ENCODE data around the gene YIF1A. TPM values are rescaled to one million over a fixed set of nuclear protein-coding genes. Genes with fewer than 3 reads are reported as not detected.

The YIF1A gene
- total RNA-seq, 1 donor from 2014 or later, result 48.7 TPM

DNA sequence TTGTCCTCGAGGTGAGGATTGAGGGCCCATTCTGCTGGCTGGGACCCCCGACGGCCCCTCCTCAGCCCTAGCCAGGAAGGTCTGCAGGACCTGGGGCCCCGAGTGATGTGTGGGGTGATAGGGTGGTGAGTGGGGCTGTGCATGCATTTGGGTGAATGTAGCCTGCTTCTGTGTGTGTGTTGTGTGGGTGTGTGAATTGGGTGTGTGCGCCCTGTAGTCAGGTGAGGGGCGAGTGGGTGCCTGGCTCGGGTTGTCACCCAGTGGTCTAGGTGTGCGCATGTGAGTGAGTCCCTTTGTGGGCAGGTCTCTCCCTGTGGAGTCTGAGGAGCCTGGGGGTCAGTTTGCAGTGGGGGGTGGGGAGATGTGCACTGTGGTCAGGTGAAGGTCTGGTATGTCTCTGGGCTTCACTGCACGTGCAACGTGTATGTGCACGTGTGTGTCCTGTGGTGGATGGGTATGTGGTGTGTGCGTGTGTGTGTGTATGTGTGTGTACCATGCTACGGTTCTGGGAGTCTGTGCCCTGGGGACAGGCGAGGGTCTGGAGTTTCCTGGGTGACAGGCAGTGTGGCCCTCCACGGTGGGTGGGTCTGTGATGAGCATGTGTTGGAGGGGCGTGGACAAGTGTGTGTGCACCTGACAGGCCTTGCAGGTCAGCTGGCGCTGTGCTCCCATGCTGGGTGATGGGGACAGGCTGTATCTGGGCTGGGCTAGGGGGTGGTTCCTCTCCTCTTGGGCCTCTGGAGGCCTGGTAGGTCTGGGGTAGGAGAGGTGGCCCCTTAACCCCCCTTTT lies 3.8 kb upstream of the YIF1A start:
- ATAC-seq (no peak), DNase-seq (ENCODE audit: missing footprints) (no peak)
- intact Hi-C loops (cut with DNase I), result no loop called here

- ATAC-seq (no peak), DNase-seq (ENCODE audit: missing footprints) (no peak)
- intact Hi-C loops (cut with DNase I), result no loop called here
These were observed 3.0 kb upstream of the YIF1A start, which contains the start of gene TMEM151A for GRCh38 chr11:66291706-66292542. Gene TMEM151A, plus strand, starts transcription at chr11:66291894. Its CDS starts 120 bp downstream, at chr11:66292014.

GRCh38 chr11:66291303-66291705 lies 2.4 kb upstream of the YIF1A start:
- DNase-seq (ENCODE audit: missing footprints) (no peak), ATAC-seq (no peak)
- intact Hi-C loops (cut with DNase I), result no loop called here

DNA sequence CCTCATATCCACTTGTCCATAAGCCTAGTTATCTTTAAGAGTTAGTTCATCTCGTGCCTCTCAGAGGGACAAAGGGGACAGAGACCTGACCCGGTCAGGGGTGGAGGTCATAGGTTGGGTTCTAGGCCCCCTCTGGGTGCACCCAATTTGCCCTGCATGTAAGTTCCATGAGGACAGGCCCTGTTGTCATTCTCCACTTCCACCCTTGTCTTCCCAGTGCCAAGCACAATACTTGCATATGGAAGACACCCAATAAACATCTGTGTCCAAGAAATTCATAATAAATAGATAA lies 1.3 kb upstream of the YIF1A start:
- DNase-seq (ENCODE audit: missing footprints) (no peak), ATAC-seq (no peak)
- intact Hi-C loops (cut with DNase I), result no loop called here

- DNase-seq (ENCODE audit: missing footprints), result peak; percentile 86
- intact Hi-C loops (cut with DNase I), result no loop called here
- peak; percentile 35 for ATAC-seq
These were observed 796 bp upstream of the YIF1A start for GRCh38 chr11:66289548-66290329.

- ATAC-seq, result no peak
- DNase-seq (ENCODE audit: missing footprints), result no peak
- intact Hi-C loops (cut with DNase I), result no loop called here
These were observed 863 bp downstream of the YIF1A start for GRCh38 chr11:66287889-66288670.

GRCh38 chr11:66287211-66287888 lies 1.6 kb downstream of the YIF1A start:
- DNase-seq (ENCODE audit: missing footprints), result no peak
- no peak for ATAC-seq
- intact Hi-C loops (cut with DNase I), result no loop called here

GRCh38 chr11:66286699-66287098 lies 2.2 kb downstream of the YIF1A start:
- DNase-seq (ENCODE audit: missing footprints) (no peak), ATAC-seq (no peak)
- intact Hi-C loops (cut with DNase I), result no loop called here

GRCh38 chr11:66285250-66285947 lies 3.5 kb downstream of the YIF1A start:
- no peak for DNase-seq (ENCODE audit: missing footprints)
- intact Hi-C loops (cut with DNase I), result no loop called here
- no peak for ATAC-seq

GRCh38 chr11:66284526-66285078 lies 4.3 kb downstream of the YIF1A start:
- DNase-seq (ENCODE audit: missing footprints) (no peak), ATAC-seq (no peak)
- intact Hi-C loops (cut with DNase I), result no loop called here

DNA sequence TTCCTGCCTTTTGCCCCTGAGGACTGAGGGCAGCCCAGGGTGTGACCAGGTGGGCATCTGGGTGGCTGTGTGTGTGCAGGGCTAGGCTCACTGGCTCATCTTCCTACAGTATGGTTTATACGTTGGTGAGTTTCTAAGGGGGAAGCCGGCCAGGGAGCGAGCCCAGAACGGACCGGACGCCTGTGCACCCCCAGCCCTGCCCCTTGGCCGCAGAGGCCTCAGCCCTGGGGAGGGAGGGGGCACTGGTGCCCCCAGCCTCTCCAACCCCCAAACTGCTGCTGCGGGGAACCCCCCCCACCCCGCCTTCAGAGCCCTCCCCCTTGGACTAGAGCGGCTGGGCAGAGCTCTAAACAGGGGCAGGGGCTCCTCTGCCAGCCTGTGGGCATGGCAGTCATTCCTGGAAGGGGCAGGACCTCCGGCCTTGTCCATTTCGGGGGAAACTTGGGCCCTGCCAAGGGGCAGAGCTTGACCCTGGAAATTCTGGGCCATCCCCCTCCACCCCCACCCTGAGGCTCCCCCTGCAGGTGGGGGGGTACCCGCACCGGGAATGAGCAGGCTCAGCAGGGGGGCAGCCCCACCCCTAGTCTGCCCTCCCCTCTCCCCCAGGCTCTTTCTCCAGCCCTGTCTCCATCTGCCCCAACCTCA lies 5.4 kb downstream of the YIF1A start:
- intact Hi-C loops (cut with DNase I), result no loop called here
- DNase-seq (ENCODE audit: missing footprints), result no peak

GRCh38 chr11:66282468-66283455 lies 6.2 kb downstream of the YIF1A start:
- ATAC-seq, result peak; percentile 84
- intact Hi-C loops (cut with DNase I), result loop anchor here (1.0 kb wide), 1 partner anchor 60 kb away; no protein-coding TSS in a partner anchor
- DNase-seq (ENCODE audit: missing footprints), result peak; percentile 99

More for the DNA sequence above, 5.4 kb downstream of the YIF1A start:
- no peak for ATAC-seq

GRCh38 chr11:66281776-66282467 lies 7.0 kb downstream of the YIF1A start:
- intact Hi-C loops (cut with DNase I), result loop anchor here (1.0 kb wide), 1 partner anchor 60 kb away; no protein-coding TSS in a partner anchor
- ATAC-seq (no peak), DNase-seq (ENCODE audit: missing footprints) (no peak)

DNA sequence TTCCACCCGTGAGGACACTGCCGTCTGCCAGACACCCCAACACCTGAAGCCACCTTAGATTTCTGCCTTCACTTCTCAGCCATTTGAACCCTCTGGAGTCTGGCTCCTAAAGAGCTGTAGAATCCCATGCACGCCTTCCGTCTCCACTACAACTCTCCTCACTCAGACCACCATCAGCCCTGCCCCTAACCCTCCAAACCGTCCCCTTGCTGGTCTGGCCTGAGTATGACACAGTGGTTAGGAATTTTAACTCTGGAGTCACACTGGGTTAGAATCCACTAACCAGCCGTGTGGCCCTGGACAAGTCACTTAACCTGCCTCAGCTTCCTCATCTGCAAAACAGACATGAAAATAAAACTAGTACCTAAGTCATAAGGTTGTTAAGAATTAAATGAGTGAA lies 7.9 kb downstream of the YIF1A start:
- no peak for DNase-seq (ENCODE audit: missing footprints)
- no peak for ATAC-seq
- intact Hi-C loops (cut with DNase I), result no loop called here

DNA sequence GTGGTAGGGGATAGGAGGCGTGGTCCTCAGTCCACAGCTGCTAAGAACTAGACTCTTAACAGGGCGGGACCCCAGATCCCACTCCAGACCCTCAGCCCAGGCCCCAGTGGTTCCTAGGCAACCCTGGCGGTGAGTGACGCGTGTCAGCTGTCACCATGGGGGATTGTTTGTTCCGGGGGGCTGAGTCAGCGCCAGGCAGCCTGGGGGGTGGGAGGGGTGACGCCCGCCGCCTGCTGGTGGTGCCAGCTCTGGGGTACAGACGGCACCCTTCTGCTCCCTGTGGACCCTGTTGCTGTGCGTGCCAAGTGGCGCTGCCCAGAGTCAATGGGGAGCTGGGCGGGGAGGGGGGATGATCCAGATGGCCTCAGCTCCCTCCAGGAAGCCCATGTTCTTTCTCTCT lies 8.5 kb downstream of the YIF1A start:
- DNase-seq (ENCODE audit: missing footprints) (no peak), ATAC-seq (no peak)
- intact Hi-C loops (cut with DNase I), result no loop called here
